K562 (cell line): ENCODE results near the gene DGKA. TPM values are rescaled to one million over a fixed set of nuclear protein-coding genes. Genes with fewer than 3 reads are reported as not detected.
A peak's percentile ranks its signal among the peaks of the same experiment; 100 is the strongest.

ENCODE experiments used
- ATAC-seq: fragments of 200-7000 bp; cut with Tn5 transposase; 3 replicates; pipeline ENCODE4 v1.9.1; 2020; ENCODE audit warnings: moderate library complexity
- BruUV-seq: library from RNA; stranded (reverse); fragments of 400-500 nt; replicated peaks from 2 replicates; lab custom pipeline; 2021; lab: Mats Ljungman, UMichigan
- CTCF ChIA-PET: fragments of 300-600 bp; formaldehyde crosslinking; extraction: SDS; loops from one replicate; lab custom pipeline; 2021; ENCODE audit warnings: low intra/inter-chr PET ratio; lab: Yijun Ruan, JAX
- POLR2A ChIA-PET: fragments of 300-600, 350-650 bp; sonication (Branson Sonifier 250); formaldehyde crosslinking; extraction: SDS; loops from one replicate; lab custom pipeline; 2021; ENCODE audit warnings: antibody characterized with exemption, inconsistent platforms; lab: Yijun Ruan, JAX
- DNase-seq, 4 experiments: peaks; one replicate each; pipeline versions ENCODE4 v3.0.0 to v3.0.0-alpha.2; 2011 to 2018; ENCODE audit warnings: low spot score in 3 of 4, mixed read lengths in 3 of 4; ENCODE audit errors: extremely low read depth in 1 of 4
- FAIRE-seq: peaks from 2 replicates; lab custom pipeline; 2011; peaks lifted over from hg19 to GRCh38; lab: Jason Lieb, UNC
- H2AFZ ChIP-seq: 2 replicates; pipeline ENCODE4 v1.6.0; 2011; ENCODE audit warnings: low read depth, low read length, control low read depth, inconsistent platforms
- H3K27ac ChIP-seq: fragments of 200-600 bp; 3 replicates; pipeline ENCODE4 v1.8.0; 2011; ENCODE audit warnings: low read depth, mild to moderate bottlenecking, control low read depth, inconsistent platforms, low read length, moderate library complexity, mixed read lengths; ENCODE audit errors: extremely low read depth
- H3K27me3 ChIP-seq, 2 experiments: fragments of 300-600 bp in 1 of 2; 2 replicates in 1 of 2; 3 replicates in 1 of 2; pipeline versions ENCODE4 v1.6.0 to v1.8.0; 2011; ENCODE audit warnings: inconsistent platforms in 2 of 2, low read length in 2 of 2, mild to moderate bottlenecking in 1 of 2, mixed read lengths in 1 of 2, moderate library complexity in 1 of 2; ENCODE audit not compliant: control insufficient read depth in 2 of 2, insufficient read depth in 2 of 2
- H3K36me3 ChIP-seq: fragments of 300-600 bp; 3 replicates; pipeline ENCODE4 v1.8.0; 2011; ENCODE audit warnings: mild to moderate bottlenecking, low read length, inconsistent platforms; ENCODE audit not compliant: control insufficient read depth, insufficient read depth
- H3K4me1 ChIP-seq, 2 experiments: fragments of 200-600 bp in 1 of 2; replicated peaks in 1 of 2; 2 replicates in 1 of 2; 3 replicates in 1 of 2; pipeline versions ENCODE4 v1.5.1 to v1.8.0; 2011; ENCODE audit warnings: inconsistent platforms in 2 of 2, low read length in 2 of 2, mild to moderate bottlenecking in 1 of 2, mixed read lengths in 1 of 2, moderate library complexity in 1 of 2; ENCODE audit not compliant: control insufficient read depth in 2 of 2, insufficient read depth in 2 of 2
- H3K4me2 ChIP-seq: 2 replicates; pipeline ENCODE4 v1.6.1; 2011; ENCODE audit warnings: low read length, control low read depth, inconsistent platforms, mixed read lengths; ENCODE audit not compliant: insufficient read depth
- H3K4me3 ChIP-seq: fragments of 200-600 bp; sonication (generic), shearing (Covaris generic); 2 replicates; pipeline ENCODE4 v1.5.1; 2016; ENCODE audit warnings: control low read depth, inconsistent platforms
- H3K79me2 ChIP-seq: fragments of 200-600 bp; 3 replicates; pipeline ENCODE4 v1.8.0; 2011; ENCODE audit warnings: low read length, inconsistent platforms; ENCODE audit not compliant: control insufficient read depth, insufficient read depth
- H3K9ac ChIP-seq, 2 experiments: 2 replicates each; pipeline versions ENCODE4 v1.6.0 to v1.6.1; 2011; ENCODE audit warnings: low read depth in 2 of 2, low read length in 2 of 2, control low read depth in 1 of 2, inconsistent platforms in 1 of 2, mild to moderate bottlenecking in 1 of 2, mixed read lengths in 1 of 2; ENCODE audit not compliant: insufficient read depth in 1 of 2
- H3K9me1 ChIP-seq: one replicate; pipeline ENCODE4 v1.6.0; 2011; ENCODE audit warnings: inconsistent platforms, mild to moderate bottlenecking, low read length, moderate library complexity; ENCODE audit not compliant: control insufficient read depth, insufficient read depth
- H3K9me3 ChIP-seq: replicated peaks from 2 replicates; pipeline ENCODE4 v1.5.1; 2011; ENCODE audit warnings: low read depth, low read length, inconsistent platforms; ENCODE audit not compliant: control insufficient read depth, insufficient read depth
- H4K20me1 ChIP-seq: replicated peaks from 2 replicates; pipeline ENCODE4 v1.6.1; 2011; ENCODE audit warnings: low read length, inconsistent platforms, mixed read lengths; ENCODE audit not compliant: control insufficient read depth, insufficient read depth
- CHD4 ChIP-seq: fragments of 200-600 bp; sonication (generic); IDR thresholded peaks from 3 replicates; pipeline ENCODE4 v1.6.1; 2012; ENCODE audit warnings: low read depth, mild to moderate bottlenecking, mixed read lengths, low read length, inconsistent platforms; ENCODE audit not compliant: insufficient read depth, insufficient replicate concordance, poor library complexity, severe bottlenecking
- GABPB1 ChIP-seq: sonication (generic); formaldehyde crosslinking; IDR thresholded peaks from 2 replicates; pipeline ENCODE4 v1.8.0; 2022; ENCODE audit warnings: mild to moderate bottlenecking, missing genetic modification reagents
- KDM5B ChIP-seq: fragments of 200-600 bp; sonication (generic); IDR thresholded peaks from 2 replicates; pipeline ENCODE4 v1.6.1; 2012; ENCODE audit warnings: low read depth, mild to moderate bottlenecking, moderate library complexity, low read length, control low read depth, inconsistent platforms; ENCODE audit not compliant: insufficient replicate concordance
- MAFF ChIP-seq: IDR thresholded peaks from 2 replicates; pipeline ENCODE4 v1.6.1; 2012; ENCODE audit warnings: low read length, improper control_type of control experiment
- NFATC3 ChIP-seq: fragments of 450-650 bp; IDR thresholded peaks from 2 replicates; pipeline ENCODE4 v1.6.1; 2017; ENCODE audit warnings: mild to moderate bottlenecking
- SAFB2 ChIP-seq: fragments of 200-400 bp; formaldehyde crosslinking; IDR thresholded peaks from 2 replicates; pipeline ENCODE4 v1.6.1; 2018; ENCODE audit warnings: borderline replicate concordance, low read length, low read depth, moderate library complexity; ENCODE audit not compliant: severe bottlenecking
- SLC30A9 ChIP-seq: fragments of 250-450 bp; sonication (Bioruptor Pico); IDR thresholded peaks from 2 replicates; pipeline ENCODE4 v1.8.0; 2022; ENCODE audit warnings: mild to moderate bottlenecking, moderate library complexity
- SRSF9 ChIP-seq: fragments of 200-400 bp; formaldehyde crosslinking; IDR thresholded peaks from 2 replicates; pipeline ENCODE4 v1.6.1; 2017; ENCODE audit warnings: low read depth, low read length, borderline replicate concordance
- ZNF124 ChIP-seq: sonication (generic); formaldehyde crosslinking; IDR thresholded peaks from 2 replicates; pipeline ENCODE4 v1.8.1; 2022; ENCODE audit warnings: missing genetic modification reagents
- ZNF133 ChIP-seq: fragments of 250-450 bp; sonication (Bioruptor Pico); IDR thresholded peaks from 2 replicates; pipeline ENCODE4 v1.4.0; 2020; ENCODE audit warnings: mild to moderate bottlenecking
- ZNF384 ChIP-seq: IDR thresholded peaks from 2 replicates; pipeline ENCODE4 v1.6.1; 2012; ENCODE audit warnings: low read depth, low read length, improper control_type of control experiment
- WGBS: fragments of 100-300 bp; shearing (Covaris generic); methylation state at CpG from one replicate; pipeline ENCODE4 v1.1.6; 2016; ENCODE audit warnings: low coverage, mixed read lengths; ENCODE audit not compliant: insufficient coverage; ENCODE audit errors: missing lambda C conversion rate; 5-methylcytosine and 5-hydroxymethylcytosine counted together
- in situ Hi-C: fragments of 300-500 bp; cut with MboI; formaldehyde crosslinking; loops from 4 replicates; pipeline ENCODE4 v1.15.0; 2018; ENCODE audit warnings: inconsistent platforms, mixed read lengths
- intact Hi-C: fragments of 100-400 bp; cut with micrococcal nuclease; formaldehyde crosslinking; loops from 2 replicates; pipeline ENCODE4 v1.14.2; 2022
- polyA plus RNA-seq, 8 experiments: library from polyadenylated mRNA; depleted of rRNA in 4 of 8; stranded (reverse) in 5 of 8; unstranded in 3 of 8; fragments of >200 nt; fragmentation: Nextera tagmentation in 2 of 8; fragmentation: Illumina TruSeq in 1 of 8; extraction: Ambion mirVana in 2 of 8; extraction: Trizol in 1 of 8; gene quantifications; 2 replicates each; pipeline versions ENCODE4 v1.2.1 to v1.2.3, GENCODE V29; 2011 to 2014; ENCODE audit warnings: inconsistent platforms in 1 of 8, missing spikeins in 1 of 8
- total RNA-seq, 7 experiments: library from RNA; depleted of rRNA in 6 of 7; stranded (reverse); fragments of >200 nt in 6 of 7; fragmentation: Illumina TruSeq in 2 of 7; extraction: Trizol in 2 of 7; gene quantifications; 2 replicates each; pipeline versions ENCODE4 v1.2.1 to v1.2.3, GENCODE V29; 2011 to 2021; ENCODE audit warnings: low replicate concordance in 1 of 7
- TF ChIP-seq, protein P1 (sequence below): fragments of 200-600 bp; sonication (generic); IDR thresholded peaks from one replicate; pipeline ENCODE4 v1.6.1; 2012; ENCODE audit warnings: mild to moderate bottlenecking, low read depth, low read length, inconsistent platforms

Gene DGKA
- total and polyA plus RNA-seq, 9 of the 15 experiments (the other 6 are each of a cell fraction or from before 2014, with no cell fraction given) = 3.4 to 12.4 (median 6.2) TPM

DNA sequence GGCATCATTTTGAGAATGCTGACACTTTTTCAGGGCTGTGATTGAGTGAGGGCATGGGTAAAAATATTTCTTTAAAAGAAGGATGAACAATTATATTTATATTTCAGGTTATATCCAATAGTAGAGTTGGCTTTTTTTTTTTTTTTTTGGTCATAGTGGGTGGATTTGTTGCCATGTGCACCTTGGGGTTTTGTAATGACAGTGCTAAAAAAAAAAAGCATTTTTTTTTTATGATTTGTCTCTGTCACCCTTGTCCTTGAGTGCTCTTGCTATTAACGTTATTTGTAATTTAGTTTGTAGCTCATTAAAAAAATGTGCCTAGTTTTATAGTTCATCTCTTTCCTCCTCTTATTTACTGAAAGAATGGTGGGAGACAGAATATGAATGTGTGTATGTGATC is 41.5 kb downstream of the DGKA start:
- BruUV-seq = no TSS peak
- in situ Hi-C loops (no loop called here), intact Hi-C loops (loop anchor here (2.0 to 5.0 kb wide), 2 partner anchors 45 to 48 kb away; partner anchors contain the start of genes IKZF4 and PYM1)
- ATAC-seq = no peak
- 25% methylated on average over 1 of the region's 1 CpG for WGBS
- no peaks in the 10 kb centered on the region; the same call in 1 of the 2 replicates for H4K20me1 ChIP-seq
- peak overlapping the region; percentile 81 to 86; a peak in 3 of 4 replicates for H3K9ac ChIP-seq
- peak overlapping the region; percentile 99 for H3K4me2 ChIP-seq
- no peak for FAIRE-seq
- ChIA-PET CTCF (interaction anchor here (0.7 kb wide), 1 partner anchor 191 kb away, joined by 7 read pairs; no protein-coding TSS in a partner anchor), POLR2A (interaction anchor here (0.8 to 1.2 kb wide), 2 partner anchors 47 to 1717 kb away, joined by 3 read pairs; no protein-coding TSS in a partner anchor)
- peak overlapping the region; percentile 47 for H3K4me3 ChIP-seq
- H3K36me3 ChIP-seq = peaks cover 58% of the 10 kb centered on the region
- no peaks in the 10 kb centered on the region for H3K9me1 ChIP-seq
- peak overlapping the region; percentile 61 for H2AFZ ChIP-seq
- no peak for DNase-seq
- no peaks in the 10 kb centered on the region for H3K9me3 ChIP-seq
- H3K79me2 ChIP-seq = peaks cover 54% of the 10 kb centered on the region
- peaks cover 11 to 28% of the 10 kb centered on the region in 2 experiments for H3K4me1 ChIP-seq
- H3K27me3 ChIP-seq = no peaks in the 10 kb centered on the region
- peak overlapping the region; percentile 88 for H3K27ac ChIP-seq
- TF ChIP-seq NFATC3 = no peak
- no peak for TF ChIP-seq KDM5B
- 0 out of 2 replicates have a peak, but pooled peaks have one; percentile 7 for TF ChIP-seq MAFF
- no peak for TF ChIP-seq ZNF133 (CRISPR knock-in tag)
- no peak for TF ChIP-seq CHD4
- TF ChIP-seq, protein P1, sequence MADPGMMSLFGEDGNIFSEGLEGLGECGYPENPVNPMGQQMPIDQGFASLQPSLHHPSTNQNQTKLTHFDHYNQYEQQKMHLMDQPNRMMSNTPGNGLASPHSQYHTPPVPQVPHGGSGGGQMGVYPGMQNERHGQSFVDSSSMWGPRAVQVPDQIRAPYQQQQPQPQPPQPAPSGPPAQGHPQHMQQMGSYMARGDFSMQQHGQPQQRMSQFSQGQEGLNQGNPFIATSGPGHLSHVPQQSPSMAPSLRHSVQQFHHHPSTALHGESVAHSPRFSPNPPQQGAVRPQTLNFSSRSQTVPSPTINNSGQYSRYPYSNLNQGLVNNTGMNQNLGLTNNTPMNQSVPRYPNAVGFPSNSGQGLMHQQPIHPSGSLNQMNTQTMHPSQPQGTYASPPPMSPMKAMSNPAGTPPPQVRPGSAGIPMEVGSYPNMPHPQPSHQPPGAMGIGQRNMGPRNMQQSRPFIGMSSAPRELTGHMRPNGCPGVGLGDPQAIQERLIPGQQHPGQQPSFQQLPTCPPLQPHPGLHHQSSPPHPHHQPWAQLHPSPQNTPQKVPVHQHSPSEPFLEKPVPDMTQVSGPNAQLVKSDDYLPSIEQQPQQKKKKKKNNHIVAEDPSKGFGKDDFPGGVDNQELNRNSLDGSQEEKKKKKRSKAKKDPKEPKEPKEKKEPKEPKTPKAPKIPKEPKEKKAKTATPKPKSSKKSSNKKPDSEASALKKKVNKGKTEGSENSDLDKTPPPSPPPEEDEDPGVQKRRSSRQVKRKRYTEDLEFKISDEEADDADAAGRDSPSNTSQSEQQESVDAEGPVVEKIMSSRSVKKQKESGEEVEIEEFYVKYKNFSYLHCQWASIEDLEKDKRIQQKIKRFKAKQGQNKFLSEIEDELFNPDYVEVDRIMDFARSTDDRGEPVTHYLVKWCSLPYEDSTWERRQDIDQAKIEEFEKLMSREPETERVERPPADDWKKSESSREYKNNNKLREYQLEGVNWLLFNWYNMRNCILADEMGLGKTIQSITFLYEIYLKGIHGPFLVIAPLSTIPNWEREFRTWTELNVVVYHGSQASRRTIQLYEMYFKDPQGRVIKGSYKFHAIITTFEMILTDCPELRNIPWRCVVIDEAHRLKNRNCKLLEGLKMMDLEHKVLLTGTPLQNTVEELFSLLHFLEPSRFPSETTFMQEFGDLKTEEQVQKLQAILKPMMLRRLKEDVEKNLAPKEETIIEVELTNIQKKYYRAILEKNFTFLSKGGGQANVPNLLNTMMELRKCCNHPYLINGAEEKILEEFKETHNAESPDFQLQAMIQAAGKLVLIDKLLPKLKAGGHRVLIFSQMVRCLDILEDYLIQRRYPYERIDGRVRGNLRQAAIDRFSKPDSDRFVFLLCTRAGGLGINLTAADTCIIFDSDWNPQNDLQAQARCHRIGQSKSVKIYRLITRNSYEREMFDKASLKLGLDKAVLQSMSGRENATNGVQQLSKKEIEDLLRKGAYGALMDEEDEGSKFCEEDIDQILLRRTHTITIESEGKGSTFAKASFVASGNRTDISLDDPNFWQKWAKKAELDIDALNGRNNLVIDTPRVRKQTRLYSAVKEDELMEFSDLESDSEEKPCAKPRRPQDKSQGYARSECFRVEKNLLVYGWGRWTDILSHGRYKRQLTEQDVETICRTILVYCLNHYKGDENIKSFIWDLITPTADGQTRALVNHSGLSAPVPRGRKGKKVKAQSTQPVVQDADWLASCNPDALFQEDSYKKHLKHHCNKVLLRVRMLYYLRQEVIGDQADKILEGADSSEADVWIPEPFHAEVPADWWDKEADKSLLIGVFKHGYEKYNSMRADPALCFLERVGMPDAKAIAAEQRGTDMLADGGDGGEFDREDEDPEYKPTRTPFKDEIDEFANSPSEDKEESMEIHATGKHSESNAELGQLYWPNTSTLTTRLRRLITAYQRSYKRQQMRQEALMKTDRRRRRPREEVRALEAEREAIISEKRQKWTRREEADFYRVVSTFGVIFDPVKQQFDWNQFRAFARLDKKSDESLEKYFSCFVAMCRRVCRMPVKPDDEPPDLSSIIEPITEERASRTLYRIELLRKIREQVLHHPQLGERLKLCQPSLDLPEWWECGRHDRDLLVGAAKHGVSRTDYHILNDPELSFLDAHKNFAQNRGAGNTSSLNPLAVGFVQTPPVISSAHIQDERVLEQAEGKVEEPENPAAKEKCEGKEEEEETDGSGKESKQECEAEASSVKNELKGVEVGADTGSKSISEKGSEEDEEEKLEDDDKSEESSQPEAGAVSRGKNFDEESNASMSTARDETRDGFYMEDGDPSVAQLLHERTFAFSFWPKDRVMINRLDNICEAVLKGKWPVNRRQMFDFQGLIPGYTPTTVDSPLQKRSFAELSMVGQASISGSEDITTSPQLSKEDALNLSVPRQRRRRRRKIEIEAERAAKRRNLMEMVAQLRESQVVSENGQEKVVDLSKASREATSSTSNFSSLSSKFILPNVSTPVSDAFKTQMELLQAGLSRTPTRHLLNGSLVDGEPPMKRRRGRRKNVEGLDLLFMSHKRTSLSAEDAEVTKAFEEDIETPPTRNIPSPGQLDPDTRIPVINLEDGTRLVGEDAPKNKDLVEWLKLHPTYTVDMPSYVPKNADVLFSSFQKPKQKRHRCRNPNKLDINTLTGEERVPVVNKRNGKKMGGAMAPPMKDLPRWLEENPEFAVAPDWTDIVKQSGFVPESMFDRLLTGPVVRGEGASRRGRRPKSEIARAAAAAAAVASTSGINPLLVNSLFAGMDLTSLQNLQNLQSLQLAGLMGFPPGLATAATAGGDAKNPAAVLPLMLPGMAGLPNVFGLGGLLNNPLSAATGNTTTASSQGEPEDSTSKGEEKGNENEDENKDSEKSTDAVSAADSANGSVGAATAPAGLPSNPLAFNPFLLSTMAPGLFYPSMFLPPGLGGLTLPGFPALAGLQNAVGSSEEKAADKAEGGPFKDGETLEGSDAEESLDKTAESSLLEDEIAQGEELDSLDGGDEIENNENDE = no peak
- TF ChIP-seq SRSF9 = no peak
- TF ChIP-seq ZNF384 = peak; percentile 73; the same call in 1 of the 2 replicates
- no peak for TF ChIP-seq ZNF124 (CRISPR knock-in tag)
- no peak for TF ChIP-seq SLC30A9 (CRISPR knock-in tag)
- TF ChIP-seq GABPB1 (CRISPR knock-in tag) = no peak
- TF ChIP-seq SAFB2 = no peak
